GM18519 (cell line): ENCODE data around the gene PALM.
"Not testable (repeated sequence)": the region's sequence is repeated elsewhere in the genome, so short reads cannot be mapped to it uniquely, and the experiment has no call there.

Source experiments
- ATAC-seq: cut with Tn5 transposase; IDR thresholded peaks from one replicate; pipeline ENCODE4 v1.9.1; 2021; ENCODE audit warnings: mild to moderate bottlenecking, moderate library complexity; ENCODE audit not compliant: unreplicated experiment, low FRiP score

Gene PALM

DNA sequence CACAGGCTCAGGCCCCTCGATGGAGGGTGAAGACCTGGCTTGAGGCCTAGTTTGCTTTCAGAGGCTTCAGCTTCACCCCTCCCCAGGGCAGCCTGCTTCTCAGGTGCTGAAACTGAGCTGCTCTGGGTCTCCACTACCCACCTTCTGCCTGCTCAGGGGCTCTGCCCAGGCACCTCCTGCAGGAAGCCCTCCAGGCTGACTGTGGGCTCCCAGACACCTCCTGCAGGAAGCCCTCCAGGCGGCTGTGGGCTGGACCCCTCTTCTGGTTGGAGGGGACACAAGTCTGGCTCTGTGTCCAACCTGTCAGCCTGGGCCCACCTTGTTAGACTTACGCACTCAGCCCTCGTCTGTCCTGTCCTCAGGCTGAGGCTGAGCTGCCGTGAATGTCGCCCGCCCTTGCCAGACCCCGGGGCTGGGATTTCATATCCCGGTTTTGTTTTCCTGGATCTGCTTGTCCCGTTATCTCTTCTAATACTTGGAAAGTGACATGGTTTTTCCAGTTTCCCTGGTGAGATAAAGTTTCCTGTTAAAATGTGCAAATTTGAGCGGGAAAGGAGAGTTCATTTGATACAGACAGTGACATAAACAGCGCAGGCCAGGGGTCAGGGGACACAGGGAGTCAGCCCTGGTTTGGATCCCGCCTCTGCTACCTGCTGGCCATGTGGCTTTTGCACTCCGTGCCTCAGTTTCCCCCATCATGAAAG is 21.4 kb downstream of the PALM start:
- no peak for ATAC-seq

DNA sequence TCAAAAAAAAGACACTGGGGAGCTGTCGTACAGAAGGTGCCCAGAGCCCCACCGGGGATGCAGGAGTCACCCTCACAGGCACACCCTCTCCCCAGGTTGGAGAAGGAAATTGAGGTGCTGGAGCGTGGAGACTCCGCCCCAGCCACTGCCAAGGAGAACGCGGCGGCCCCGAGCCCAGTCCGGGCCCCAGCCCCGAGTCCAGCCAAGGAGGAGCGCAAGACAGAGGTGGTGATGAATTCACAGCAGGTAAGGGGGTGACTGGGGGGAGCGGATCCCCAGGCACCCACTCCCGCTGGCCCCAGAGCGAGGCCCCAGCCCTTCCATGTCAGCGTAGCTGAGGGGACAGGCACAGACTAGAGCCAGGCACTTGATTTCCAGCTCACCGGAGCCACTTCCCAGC is 22.3 kb downstream of the PALM start:
- no peak for ATAC-seq

DNA sequence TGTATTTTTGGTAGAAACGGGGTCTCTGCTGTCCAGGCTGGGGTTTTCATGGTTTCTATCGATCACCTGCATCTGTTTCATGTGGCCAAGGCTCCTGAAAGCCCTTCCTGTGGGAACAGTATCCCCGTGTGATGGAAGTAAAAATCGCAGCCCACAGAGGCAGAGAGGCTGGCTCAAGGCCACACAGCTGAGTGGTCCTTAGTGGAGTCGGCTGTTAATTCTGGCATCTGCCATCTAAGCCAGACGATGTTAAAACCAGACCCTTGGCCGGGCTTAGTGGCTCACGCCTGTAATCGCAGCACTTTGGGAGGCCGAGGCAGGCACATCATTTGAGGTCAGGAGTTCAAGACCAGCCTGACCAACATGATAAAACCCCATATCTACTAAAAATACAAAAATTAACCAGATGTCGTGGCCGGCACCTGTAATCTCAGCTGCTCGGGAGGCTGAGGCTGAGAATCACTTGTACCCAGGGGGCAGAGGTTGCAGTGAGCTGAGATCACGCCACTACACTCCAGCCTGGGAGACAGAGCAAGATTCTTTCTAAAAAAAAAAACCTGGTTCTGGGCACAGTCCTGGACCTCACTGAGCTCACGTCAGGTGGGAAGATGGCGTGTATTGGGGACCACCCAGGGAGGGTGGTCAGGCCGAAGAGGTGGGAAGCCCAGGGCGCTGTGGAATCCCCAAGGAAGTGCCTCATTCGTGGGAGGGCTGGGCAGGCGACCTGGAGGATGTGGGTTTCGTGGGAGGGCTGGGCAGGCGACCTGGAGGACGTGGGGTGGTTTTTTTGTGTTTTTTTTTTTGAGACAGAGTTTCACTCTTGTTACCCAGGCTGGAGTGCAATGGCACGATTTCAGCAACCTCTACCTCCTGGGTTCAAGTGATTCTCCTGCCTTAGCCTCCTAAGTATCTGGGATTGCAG is 23.7 kb downstream of the PALM start:
- no peak for ATAC-seq

DNA sequence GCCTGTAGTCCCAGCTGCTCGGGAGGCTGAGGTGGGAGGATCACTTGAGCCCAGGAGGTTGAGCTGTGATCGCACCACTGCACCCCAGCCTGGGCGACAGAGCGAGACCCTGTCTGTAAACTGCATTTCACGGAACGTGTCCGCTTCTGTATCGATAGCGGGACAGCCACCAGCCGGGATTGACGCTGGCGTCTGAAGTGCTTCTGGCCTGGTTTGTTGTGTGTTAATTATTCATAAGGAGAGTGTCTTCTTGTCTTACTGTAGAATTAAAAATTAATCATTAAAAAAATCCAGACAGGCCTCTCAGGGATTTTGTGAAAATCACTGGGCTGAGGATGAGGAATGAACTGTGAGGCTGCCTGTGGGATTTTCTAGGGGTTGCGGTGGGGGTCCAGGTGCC is 26.0 kb downstream of the PALM start:
- no peak for ATAC-seq

DNA sequence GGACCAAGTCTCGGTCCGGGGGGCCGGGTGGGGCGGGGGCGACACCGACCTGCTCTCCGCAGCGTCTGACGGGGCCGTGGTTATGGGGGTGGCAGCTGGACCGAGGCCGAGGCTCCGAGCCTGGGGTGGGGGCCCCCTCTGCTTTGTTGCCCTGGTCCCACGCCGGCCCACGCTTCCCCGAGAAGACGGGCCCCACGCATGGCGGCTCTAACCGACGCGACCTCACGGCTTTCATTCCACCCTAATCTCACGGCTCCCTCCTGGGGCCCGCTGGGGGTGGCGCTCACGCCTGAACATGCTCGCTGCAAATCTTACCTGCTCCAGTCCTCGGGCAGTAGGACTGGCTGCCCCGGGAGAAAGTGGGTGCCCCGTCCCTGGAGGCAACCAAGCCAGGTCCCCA is 27.4 kb downstream of the PALM start:
- no peak for ATAC-seq

DNA sequence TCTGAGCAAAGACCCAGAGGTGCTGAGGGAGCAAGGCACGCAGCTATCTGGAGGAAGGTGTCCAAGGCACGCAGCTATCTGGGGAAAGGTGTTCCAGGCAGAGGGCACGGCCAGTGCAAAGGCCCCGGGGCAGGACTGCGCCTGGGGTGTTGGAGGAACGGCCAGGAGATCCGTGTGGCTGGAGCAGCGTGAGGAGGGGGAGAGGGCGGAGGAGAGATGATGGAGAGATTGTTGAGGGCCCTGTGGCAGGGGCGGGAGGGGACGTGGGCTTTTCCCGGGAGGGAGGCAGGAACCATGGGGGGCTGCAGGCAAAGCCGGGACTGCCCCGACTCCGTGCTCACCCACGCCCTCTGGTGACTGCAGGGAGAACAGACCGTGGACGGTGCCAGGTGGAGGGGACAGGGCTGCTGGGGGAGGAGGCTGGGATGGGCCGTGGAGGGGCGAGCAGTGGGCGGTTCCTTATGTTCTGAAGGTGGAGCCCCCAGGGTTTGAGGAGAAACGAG is 28.9 kb downstream of the PALM start:
- ATAC-seq = no peak

DNA sequence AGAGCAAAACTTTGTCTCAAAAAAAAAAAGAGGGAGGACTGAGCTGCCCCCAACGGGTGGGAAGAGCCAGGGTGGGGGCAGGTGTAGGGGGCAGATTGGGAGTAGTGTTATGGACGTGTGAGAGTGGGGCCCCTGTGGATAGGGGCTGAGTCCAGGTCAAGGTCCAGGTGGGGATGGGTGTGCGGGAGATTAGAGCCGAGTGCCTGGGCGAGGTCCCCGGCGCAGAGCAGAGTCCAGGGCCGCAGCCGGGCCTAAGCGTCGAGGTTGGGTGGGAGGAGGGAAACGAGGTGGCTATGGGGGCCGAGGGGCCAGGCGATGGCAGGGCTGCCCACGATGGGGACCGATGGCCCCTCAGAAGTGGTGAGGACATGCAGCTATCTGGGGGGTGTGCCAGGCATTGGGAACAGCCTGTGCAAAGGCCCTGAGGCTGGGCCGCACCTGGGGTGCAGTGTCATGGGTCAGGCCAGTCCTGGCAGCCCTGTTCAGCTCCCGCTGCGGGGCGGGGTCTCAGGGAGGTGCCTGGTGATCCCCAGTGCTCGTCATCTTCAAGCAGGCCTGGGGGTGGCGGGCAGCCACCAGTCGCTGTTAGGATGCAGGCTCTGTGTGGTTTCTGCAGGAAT is 29.9 kb downstream of the PALM start:
- ATAC-seq = no peak

DNA sequence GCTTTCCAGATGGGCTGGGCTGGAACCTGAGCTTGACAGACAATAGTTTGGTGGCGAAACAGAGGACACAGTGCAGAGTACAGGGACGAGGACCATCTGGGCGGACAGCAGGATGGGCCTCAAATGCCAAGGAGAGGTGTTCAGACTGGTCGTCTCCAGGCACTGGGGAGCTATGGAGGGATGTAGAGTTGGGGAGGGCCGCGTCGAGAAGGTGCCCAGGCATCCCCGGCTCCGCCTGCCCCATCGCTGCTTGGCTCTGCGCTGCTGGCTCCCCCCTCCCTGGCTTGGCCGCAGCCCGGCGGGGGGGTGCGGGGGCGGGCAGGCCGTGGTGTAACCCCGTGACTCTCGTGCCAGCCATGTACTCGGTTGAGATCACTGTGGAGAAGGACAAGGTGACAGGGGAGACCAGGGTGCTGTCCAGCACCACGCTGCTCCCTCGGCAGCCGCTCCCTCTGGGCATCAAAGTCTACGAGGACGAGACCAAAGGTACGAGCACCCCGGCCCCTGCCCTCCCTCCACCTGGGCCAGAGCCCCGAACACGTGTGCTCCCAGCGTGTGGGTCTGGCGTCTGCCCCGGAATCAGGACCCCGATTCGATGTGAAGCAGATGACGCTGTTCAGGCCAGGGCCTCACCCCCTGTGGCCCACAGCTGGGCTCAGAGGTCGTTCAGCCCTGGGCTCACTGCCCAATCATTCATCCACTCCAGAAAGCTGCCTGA is 31.4 kb downstream of the PALM start:
- ATAC-seq = no peak

DNA sequence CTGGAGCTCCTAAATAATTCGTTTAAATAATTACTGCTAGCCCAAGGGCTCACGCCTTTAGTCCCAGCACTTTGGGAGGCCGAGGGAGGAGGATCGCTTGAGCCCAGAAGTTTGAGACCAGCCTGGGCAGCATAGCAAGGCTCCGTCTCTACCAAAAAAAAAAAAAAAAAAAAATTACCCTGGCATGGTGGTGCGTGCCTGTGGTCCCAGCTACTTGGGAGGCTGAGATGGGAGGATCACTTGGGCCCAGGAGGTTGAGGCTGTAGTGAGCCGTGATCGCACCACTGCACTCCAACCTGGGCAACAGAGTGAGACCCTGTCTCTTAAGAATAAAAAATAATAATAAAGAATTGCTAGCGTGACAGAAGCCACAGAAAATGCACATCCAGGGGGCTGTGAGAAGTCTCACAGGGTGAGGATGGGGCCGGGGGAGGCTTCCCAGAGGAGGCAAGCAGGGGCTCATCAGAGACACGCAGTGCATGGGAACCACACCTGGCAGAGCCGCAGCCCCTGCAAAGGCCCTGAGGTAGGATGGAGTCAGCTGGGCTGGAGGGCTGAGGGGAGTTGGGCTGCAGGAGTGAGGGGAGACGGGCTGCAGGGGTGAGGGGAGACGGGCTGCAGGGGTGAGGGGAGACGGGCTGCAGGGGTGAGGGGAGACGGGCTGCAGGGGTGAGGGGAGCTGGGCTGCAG is 32.2 kb downstream of the PALM start:
- not testable (repeated sequence) for ATAC-seq

DNA sequence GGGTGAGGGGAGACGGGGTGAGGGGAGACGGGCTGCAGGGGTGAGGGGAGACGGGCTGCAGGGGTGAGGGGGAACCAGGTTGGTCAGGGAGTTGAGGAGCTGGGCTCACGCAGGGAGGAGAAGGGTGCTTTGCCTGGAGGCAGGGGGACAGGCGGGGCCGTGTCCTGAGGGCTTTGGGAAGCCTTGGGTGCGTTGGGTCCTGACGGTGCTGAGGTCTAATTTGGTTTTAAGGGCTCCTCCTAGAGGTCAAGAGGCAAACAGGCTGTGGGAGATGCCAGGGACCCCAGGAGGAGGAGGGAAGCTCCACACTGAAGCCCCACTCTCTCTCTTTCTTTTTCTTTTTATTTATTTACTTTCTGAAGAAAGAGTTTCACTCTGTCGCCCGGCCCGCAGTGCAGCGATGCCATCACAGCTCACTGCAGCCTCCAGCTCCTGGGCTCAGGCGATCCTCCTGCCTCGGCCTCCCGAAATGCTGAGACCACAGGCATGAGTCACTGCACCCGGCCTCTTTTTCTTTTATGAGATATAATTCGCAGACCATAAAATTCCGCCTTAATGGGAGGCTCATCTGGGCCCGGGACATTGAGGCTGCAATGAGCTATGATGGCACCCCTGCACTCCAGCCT is 32.9 kb downstream of the PALM start:
- ATAC-seq = no peak

DNA sequence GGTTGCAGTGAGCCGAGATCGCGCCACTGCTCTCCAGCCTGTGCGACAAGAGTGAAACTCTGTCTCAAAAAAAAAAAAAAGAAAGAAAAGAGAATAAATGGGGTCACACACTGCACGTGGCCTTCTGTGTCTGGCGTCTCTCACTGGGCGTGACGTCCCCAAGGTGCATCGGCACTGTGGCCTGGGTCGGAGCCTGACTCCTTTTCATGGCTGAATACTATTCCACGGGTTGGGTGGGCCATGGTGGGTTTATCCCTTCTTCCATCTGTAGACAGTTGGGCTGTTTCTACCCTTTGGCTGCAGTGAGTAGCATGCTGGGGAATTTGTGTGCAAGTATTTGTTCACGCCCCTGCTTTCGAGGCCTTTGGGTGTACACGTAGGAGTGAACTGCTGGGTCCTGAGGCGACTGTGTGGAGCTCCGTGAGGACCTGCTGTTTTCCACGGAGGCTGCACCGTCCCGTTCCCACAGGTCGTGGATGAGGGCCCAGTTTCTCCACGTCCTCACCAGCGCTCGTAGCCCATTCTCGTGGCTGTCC is 33.9 kb downstream of the PALM start:
- ATAC-seq = no peak

DNA sequence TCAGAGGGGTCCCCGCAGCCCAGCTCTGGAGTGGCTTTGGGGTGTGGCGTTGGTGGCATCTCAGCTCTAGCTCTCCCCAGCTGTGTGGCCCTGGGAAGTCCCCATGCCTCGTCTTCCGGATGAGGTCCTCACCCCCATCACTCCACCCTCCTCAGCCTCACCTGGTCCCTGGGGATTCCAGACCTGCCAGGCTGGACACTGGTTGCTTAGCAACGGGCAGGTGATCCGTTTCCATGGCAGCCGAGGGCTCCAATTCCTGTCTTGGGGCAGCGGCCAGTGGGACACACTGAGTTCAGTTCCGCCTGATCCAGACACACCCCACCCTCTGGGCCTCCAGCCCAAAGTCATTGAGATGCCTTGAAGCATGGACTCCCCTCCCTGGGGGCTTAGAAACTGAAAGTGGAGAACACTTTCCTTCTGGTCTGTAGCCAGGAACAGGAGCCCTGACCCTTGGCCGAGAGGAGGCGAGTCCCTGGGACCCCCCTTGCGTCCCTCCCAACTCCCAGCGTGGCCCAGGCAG is 34.5 kb downstream of the PALM start:
- no peak for ATAC-seq

DNA sequence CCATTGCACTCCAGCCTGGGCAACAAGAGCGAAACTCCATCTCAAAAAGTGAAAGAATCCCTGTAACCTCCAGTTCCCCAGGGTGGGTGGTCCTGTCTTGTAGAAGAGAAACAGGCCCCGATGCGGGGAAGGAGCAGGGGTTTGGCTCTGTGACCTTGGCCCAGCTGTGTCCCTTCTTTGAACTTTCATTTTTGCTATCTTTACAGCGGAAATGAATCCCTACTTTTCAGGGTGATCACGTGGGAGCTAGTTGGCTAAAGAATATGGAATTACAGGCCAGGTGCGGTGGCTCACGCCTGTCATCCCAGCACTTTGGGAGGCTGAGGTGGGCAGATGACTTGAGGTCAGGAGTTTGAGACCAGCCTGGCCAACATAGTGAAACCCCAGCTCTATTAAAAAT is 36.4 kb downstream of the PALM start:
- not testable (repeated sequence) for ATAC-seq

DNA sequence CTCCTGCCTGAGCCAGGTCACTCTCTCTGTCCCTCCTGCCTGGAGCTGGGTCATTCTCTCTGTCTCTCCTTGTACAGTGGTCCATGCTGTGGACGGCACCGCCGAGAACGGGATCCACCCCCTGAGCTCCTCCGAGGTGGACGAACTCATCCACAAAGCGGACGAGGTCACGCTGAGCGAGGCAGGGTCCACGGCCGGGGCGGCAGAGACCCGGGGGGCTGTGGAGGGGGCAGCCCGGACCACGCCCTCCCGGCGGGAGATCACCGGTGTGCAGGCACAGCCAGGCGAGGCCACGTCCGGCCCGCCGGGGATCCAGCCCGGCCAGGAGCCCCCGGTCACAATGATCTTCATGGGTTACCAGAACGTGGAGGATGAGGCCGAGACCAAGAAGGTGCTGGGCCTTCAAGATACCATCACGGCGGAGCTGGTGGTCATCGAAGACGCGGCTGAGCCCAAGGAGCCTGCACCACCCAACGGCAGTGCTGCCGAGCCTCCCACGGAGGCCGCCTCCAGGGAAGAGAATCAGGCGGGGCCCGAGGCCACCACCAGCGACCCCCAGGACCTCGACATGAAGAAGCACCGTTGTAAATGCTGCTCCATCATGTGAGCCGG is 37.6 kb downstream of the PALM start:
- no peak for ATAC-seq

DNA sequence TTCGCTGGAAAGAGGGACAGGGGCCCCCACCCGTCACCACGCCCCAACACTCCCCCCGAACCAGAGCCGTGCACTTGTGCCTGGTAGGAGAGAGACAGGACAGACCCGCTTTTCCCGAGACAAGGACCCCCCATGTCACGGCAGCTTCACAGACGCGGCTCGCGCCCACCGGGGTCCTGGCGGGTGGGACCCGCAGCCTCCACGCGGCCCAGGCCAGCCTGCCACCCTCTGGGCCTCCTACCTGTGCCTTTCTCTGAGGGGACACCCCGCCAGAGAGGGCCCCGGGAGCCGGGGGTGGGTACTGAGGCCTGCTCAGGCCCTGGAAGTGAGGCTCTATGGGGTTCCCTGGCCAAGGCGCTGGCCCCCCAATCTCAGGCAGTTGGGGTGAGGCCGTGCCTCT is 38.2 kb downstream of the PALM start:
- no peak for ATAC-seq

DNA sequence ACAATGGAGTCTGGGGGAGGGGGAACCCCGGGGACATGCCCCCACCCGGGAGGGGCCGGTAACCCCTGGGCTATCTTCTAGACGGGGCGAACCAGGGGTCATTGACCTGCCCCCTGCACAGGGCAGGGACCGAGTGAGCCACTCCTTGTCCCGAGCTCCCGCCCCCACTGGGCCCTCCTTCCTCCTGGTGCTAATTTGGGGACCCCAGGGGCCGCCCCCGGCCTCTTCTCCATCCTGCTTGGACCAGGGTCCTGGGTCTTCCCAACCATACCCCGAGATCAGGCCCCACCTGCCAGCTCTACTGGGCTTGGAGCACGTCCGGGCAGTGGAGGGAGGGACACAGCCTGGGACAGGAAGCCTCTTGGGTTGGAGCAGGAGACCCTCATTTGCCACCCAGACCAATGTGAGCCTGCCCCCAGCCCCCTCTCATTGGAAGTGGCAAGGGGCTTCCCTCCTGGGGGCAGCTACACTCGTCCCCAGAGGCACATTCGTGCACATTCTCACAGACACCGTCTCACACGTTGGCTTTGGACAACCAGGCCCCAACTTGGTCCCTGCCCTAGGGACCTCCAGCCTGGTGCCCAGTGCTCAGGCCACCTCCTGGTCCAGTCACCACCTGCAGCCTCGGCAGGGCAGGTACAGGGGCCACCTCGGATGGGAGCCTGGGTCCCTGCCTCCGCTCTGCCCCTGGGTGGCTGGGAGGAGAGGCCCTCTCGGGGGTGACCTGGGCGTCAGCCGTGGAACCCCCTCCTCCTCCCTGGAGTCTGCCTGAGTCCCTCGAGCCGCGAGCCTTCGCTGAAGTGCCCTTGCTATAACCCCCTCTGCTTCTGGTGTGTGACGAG is 38.9 kb downstream of the PALM start:
- no peak for ATAC-seq

DNA sequence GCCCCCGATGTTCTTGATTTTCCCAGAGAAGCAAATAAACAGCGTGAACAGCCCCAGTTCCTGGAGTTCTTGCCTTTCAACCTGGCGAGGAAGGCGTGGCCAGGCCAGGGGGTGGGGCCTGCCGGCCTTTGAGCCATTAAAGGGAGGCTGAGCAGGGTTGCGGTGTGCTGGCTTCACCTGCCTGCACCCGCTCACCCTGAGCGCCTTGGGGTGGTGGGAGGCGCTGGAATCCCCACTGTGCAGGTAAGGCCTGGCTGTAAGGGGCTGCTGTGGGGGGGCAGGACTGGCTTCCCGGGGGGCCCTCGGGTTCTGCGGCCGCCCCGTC is 39.5 kb downstream of the PALM start:
- no peak for ATAC-seq

DNA sequence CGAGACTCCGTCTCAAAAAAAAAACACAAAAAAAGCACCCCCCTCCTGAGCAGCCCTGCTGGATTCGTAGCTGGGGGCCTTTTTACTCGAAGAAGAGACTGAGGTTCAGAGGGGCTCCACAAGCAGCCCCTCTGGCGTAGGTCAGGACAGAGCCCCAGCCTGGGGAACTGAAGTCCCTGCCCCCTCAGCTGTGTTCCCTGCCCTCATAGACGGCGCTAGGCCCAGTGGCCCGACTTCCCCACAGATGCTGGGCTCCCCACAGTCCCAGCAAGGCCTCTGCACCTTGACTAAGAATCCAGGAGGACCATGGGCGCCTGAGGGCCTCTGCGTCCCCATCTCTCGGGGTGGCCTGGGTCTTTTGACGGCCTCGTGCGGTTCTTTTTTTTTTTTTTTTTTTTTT is 41.1 kb downstream of the PALM start:
- ATAC-seq = no peak
